Astrocyte (in vitro differentiated cells and primary cell): ENCODE measurements around the gene CCRL2. TPM values are rescaled to one million over a fixed set of nuclear protein-coding genes. Genes with fewer than 3 reads are reported as not detected.
"Not testable (repeated sequence)": the region's sequence is repeated elsewhere in the genome, so short reads cannot be mapped to it uniquely, and the experiment has no call there.

Experiments
- DNase-seq: peaks from one replicate; pipeline ENCODE4 v3.0.0-alpha.2; 2010; ENCODE audit warnings: low read depth
- FAIRE-seq: peaks from 2 replicates; lab custom pipeline; 2011; peaks lifted over from hg19 to GRCh38; lab: Jason Lieb, UNC
- H2AFZ ChIP-seq: 2 replicates; pipeline ENCODE4 v1.6.0; 2012; ENCODE audit warnings: low read depth, low read length, inconsistent platforms
- H3K27ac ChIP-seq: 2 replicates; pipeline ENCODE4 v1.5.1; 2011; ENCODE audit warnings: low read depth, low read length, inconsistent platforms
- H3K27me3 ChIP-seq: 2 replicates; pipeline ENCODE4 v1.6.0; 2011; ENCODE audit warnings: low read length, inconsistent platforms; ENCODE audit not compliant: insufficient read depth
- H3K36me3 ChIP-seq: 2 replicates; pipeline ENCODE4 v1.5.1; 2011; ENCODE audit warnings: low read length, inconsistent platforms; ENCODE audit not compliant: insufficient read depth
- H3K4me1 ChIP-seq: 2 replicates; pipeline ENCODE4 v1.5.1; 2011; ENCODE audit warnings: low read length, inconsistent platforms; ENCODE audit not compliant: insufficient read depth
- H3K4me2 ChIP-seq: 2 replicates; pipeline ENCODE4 v1.6.0; 2012; ENCODE audit warnings: low read length, inconsistent platforms
- H3K4me3 ChIP-seq: 2 replicates; pipeline ENCODE4 v1.5.1; 2011; ENCODE audit warnings: low read depth, mild to moderate bottlenecking, low read length, inconsistent platforms; ENCODE audit not compliant: insufficient read depth
- H3K79me2 ChIP-seq: 2 replicates; pipeline ENCODE4 v1.6.0; 2012; ENCODE audit warnings: mild to moderate bottlenecking, low read length, inconsistent platforms; ENCODE audit not compliant: insufficient read depth
- H3K9ac ChIP-seq: 2 replicates; pipeline ENCODE4 v1.6.0; 2012; ENCODE audit warnings: mild to moderate bottlenecking, low read length, inconsistent platforms
- H3K9me3 ChIP-seq: 2 replicates; pipeline ENCODE4 v1.5.1; 2012; ENCODE audit warnings: low read depth, mild to moderate bottlenecking, low read length, inconsistent platforms; ENCODE audit not compliant: insufficient read depth
- H4K20me1 ChIP-seq: 2 replicates; pipeline ENCODE4 v1.6.0; 2012; ENCODE audit warnings: low read length, inconsistent platforms; ENCODE audit not compliant: insufficient read depth
- H3K27ac Mint-ChIP-seq: one replicate; pipeline ENCODE4 v1.8.0; 2021; ENCODE audit warnings: mild to moderate bottlenecking, mixed read lengths; ENCODE audit not compliant: unreplicated experiment
- H3K27me3 Mint-ChIP-seq: one replicate; pipeline ENCODE4 v1.8.0; 2021; ENCODE audit warnings: low read depth, mixed read lengths; ENCODE audit not compliant: unreplicated experiment
- H3K36me3 Mint-ChIP-seq: one replicate; pipeline ENCODE4 v1.8.0; 2021; ENCODE audit warnings: low read depth, mixed read lengths; ENCODE audit not compliant: unreplicated experiment
- H3K4me1 Mint-ChIP-seq: one replicate; pipeline ENCODE4 v1.8.0; 2021; ENCODE audit warnings: low read depth, mixed read lengths; ENCODE audit not compliant: unreplicated experiment
- H3K4me3 Mint-ChIP-seq: one replicate; pipeline ENCODE4 v1.8.0; 2021; ENCODE audit warnings: mild to moderate bottlenecking, moderate library complexity, mixed read lengths; ENCODE audit not compliant: unreplicated experiment
- H3K9me3 Mint-ChIP-seq: one replicate; pipeline ENCODE4 v1.8.0; 2021; ENCODE audit warnings: mild to moderate bottlenecking, mixed read lengths; ENCODE audit not compliant: unreplicated experiment
- EZH2 ChIP-seq: IDR thresholded peaks from 2 replicates; pipeline ENCODE4 v1.6.1; 2012; ENCODE audit warnings: mild to moderate bottlenecking, low read length, inconsistent platforms; ENCODE audit not compliant: insufficient read depth
- total RNA-seq: library from RNA; stranded (reverse); gene quantifications from 2 replicates; pipeline ENCODE4 v1.2.1, GENCODE V29; 2021
- TF ChIP-seq, protein P1 (sequence below): IDR thresholded peaks from 2 replicates; pipeline ENCODE4 v1.5.1; 2011; ENCODE audit warnings: low read depth, mild to moderate bottlenecking, inconsistent platforms, low read length, moderate library complexity; ENCODE audit not compliant: insufficient read depth

CCRL2 gene
- total RNA-seq, 1 donor from 2014 or later, result not detected

GRCh38 chr3:46427916-46428833 lies 21.1 kb downstream of the CCRL2 start:
- Histone ChIP-seq H3K27me3 (peaks cover 2% of the 10 kb centered on the region), H4K20me1 (no peaks in the 10 kb centered on the region), H3K9ac (no peak overlapping the region), H3K27ac (no peak overlapping the region), H2AFZ (no peak overlapping the region), H3K4me2 (no peak overlapping the region), H3K4me1 (no peaks in the 10 kb centered on the region), H3K9me3 (no peaks in the 10 kb centered on the region), H3K79me2 (no peaks in the 10 kb centered on the region), H3K36me3 (no peaks in the 10 kb centered on the region), H3K4me3 (no peak overlapping the region)
- FAIRE-seq, result no peak
- H3K36me3 Mint-ChIP-seq, result peaks cover 4% of the 10 kb centered on the region
- no peaks in the 10 kb centered on the region for H3K27me3 Mint-ChIP-seq
- peaks cover 11% of the 10 kb centered on the region for H3K4me1 Mint-ChIP-seq
- H3K9me3 Mint-ChIP-seq, result peaks cover 9% of the 10 kb centered on the region
- no peak for DNase-seq
- H3K4me3 Mint-ChIP-seq, result no peak overlapping the region
- no peak for TF ChIP-seq EZH2
- TF ChIP-seq, protein P1, sequence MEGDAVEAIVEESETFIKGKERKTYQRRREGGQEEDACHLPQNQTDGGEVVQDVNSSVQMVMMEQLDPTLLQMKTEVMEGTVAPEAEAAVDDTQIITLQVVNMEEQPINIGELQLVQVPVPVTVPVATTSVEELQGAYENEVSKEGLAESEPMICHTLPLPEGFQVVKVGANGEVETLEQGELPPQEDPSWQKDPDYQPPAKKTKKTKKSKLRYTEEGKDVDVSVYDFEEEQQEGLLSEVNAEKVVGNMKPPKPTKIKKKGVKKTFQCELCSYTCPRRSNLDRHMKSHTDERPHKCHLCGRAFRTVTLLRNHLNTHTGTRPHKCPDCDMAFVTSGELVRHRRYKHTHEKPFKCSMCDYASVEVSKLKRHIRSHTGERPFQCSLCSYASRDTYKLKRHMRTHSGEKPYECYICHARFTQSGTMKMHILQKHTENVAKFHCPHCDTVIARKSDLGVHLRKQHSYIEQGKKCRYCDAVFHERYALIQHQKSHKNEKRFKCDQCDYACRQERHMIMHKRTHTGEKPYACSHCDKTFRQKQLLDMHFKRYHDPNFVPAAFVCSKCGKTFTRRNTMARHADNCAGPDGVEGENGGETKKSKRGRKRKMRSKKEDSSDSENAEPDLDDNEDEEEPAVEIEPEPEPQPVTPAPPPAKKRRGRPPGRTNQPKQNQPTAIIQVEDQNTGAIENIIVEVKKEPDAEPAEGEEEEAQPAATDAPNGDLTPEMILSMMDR, result no peak
- no peak overlapping the region for H3K27ac Mint-ChIP-seq

DNA sequence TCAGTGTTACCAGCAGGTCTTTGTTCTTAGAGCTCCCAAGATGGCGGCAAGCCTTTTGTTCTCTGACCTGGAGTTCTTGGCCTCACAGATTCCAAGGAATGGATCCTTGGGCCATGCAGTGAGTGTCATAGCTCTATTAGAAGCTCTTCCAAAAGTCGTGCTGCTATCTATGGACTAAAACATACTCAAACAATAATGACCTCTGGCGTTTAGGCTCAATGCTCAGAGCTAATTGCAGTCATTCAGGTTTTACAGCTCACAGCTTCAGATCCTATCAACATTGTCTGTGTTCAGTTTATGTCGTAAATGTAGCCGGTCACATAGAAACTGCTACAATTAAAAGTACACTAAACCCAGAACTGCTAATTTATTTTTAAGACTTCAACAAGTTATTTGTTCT lies 22.2 kb downstream of the CCRL2 start:
- peaks cover 2% of the 10 kb centered on the region for H3K27me3 ChIP-seq
- H3K4me3 ChIP-seq, result no peak overlapping the region
- H4K20me1 ChIP-seq, result no peaks in the 10 kb centered on the region
- Mint-ChIP-seq H3K9me3 (peaks cover 9% of the 10 kb centered on the region), H3K27me3 (no peaks in the 10 kb centered on the region), H3K4me1 (peaks cover 11% of the 10 kb centered on the region), H3K27ac (no peak overlapping the region), H3K4me3 (no peak overlapping the region), H3K36me3 (peaks cover 4% of the 10 kb centered on the region)
- FAIRE-seq (no peak), DNase-seq (no peak)
- no peak overlapping the region for H3K4me2 ChIP-seq
- no peak overlapping the region for H3K9ac ChIP-seq
- H3K9me3 ChIP-seq, result no peaks in the 10 kb centered on the region
- no peaks in the 10 kb centered on the region for H3K79me2 ChIP-seq
- H3K27ac ChIP-seq, result no peak overlapping the region
- no peak overlapping the region for H2AFZ ChIP-seq
- H3K4me1 ChIP-seq, result no peaks in the 10 kb centered on the region
- TF ChIP-seq EZH2, result no peak
- TF ChIP-seq, protein P1, result no peak
- no peaks in the 10 kb centered on the region for H3K36me3 ChIP-seq

- peaks cover 4% of the 10 kb centered on the region for H3K36me3 Mint-ChIP-seq
- Histone ChIP-seq H2AFZ (no peak overlapping the region), H3K27me3 (peaks cover 2% of the 10 kb centered on the region), H3K4me3 (no peak overlapping the region), H3K9ac (no peak overlapping the region), H3K27ac (no peak overlapping the region), H4K20me1 (no peaks in the 10 kb centered on the region), H3K4me1 (no peaks in the 10 kb centered on the region), H3K4me2 (no peak overlapping the region), H3K9me3 (no peaks in the 10 kb centered on the region), H3K36me3 (no peaks in the 10 kb centered on the region), H3K79me2 (no peaks in the 10 kb centered on the region)
- DNase-seq (no peak), FAIRE-seq (no peak)
- no peak overlapping the region for H3K4me3 Mint-ChIP-seq
- no peaks in the 10 kb centered on the region for H3K27me3 Mint-ChIP-seq
- TF ChIP-seq EZH2, result no peak
- TF ChIP-seq, protein P1, result no peak
- H3K27ac Mint-ChIP-seq, result no peak overlapping the region
- H3K9me3 Mint-ChIP-seq, result peaks cover 9% of the 10 kb centered on the region
- H3K4me1 Mint-ChIP-seq, result peaks cover 11% of the 10 kb centered on the region
Measured at GRCh38 chr3:46429671-46430070, 22.6 kb downstream of the CCRL2 start.

DNA sequence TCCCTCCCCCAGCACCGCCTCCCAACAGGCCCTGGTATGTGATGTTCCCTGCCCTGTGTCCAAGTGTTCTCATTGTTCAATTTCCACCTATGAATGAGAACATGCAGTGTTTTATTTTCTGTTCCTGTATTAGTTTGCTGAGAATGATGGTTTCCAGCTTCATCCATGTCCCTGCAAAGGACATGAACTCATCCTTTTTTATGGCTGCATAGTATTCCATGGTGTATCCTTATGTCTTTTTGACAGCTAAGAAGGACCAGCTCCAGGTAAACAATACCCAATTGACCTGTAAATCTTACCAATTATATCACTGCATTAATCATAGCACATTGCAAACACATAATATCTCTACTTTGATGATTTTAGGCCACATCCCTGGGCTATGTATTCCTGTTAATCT lies 23.8 kb downstream of the CCRL2 start:
- H3K4me1 ChIP-seq, H3K4me3 ChIP-seq, H2AFZ ChIP-seq, H3K9ac ChIP-seq, H3K79me2 ChIP-seq, H3K4me3 Mint-ChIP-seq, H3K36me3 ChIP-seq, H3K36me3 Mint-ChIP-seq, H3K27me3 ChIP-seq, H3K27ac Mint-ChIP-seq, DNase-seq, H3K9me3 ChIP-seq, H3K4me2 ChIP-seq, H3K27me3 Mint-ChIP-seq, H3K9me3 Mint-ChIP-seq, H3K27ac ChIP-seq, H4K20me1 ChIP-seq, FAIRE-seq: not testable (repeated sequence)
- H3K4me1 Mint-ChIP-seq, result peaks cover 11% of the 10 kb centered on the region
